SK-N-MC (cell line): Measurements from ENCODE around the gene IFIT1.

Experiments used
- EZH2 ChIP-seq: fragments of 200-600 bp; sonication (generic); IDR thresholded peaks from one replicate; pipeline ENCODE4 v1.6.1; 2017; ENCODE audit warnings: antibody characterized with exemption
- FOXP2 ChIP-seq: optimal IDR thresholded peaks from 2 replicates; pipeline ENCODE3; 2011; ENCODE audit warnings: mild to moderate bottlenecking, moderate library complexity; ENCODE audit not compliant: insufficient read depth; ENCODE audit errors: extremely low read length, control extremely low read depth
- POLR2AphosphoS5 ChIP-seq: IDR thresholded peaks from 2 replicates; pipeline ENCODE4 v1.6.1; 2012; ENCODE audit warnings: mild to moderate bottlenecking, low read depth, low read length, borderline replicate concordance

GRCh38 chr10:89379103-89379502 is 13.3 kb upstream of the IFIT1 start:
- TF ChIP-seq EZH2, result no peak
- TF ChIP-seq POLR2AphosphoS5, result no peak
- TF ChIP-seq FOXP2, result no peak
